OCI-LY1 (cell line): ENCODE measurements around the gene AKAP11.

Experiments
- H2AFZ ChIP-seq: fragments of 200-600 bp; sonication (generic), shearing (Covaris generic); 2 replicates; pipeline ENCODE4 v1.6.0; 2014; ENCODE audit warnings: antibody characterized with exemption, mild to moderate bottlenecking, low read length
- H3F3A ChIP-seq: fragments of 200-600 bp; sonication (generic), shearing (Covaris generic); 2 replicates; pipeline ENCODE4 v1.6.0; 2014; ENCODE audit warnings: mild to moderate bottlenecking, antibody characterized with exemption, low read length, moderate library complexity; ENCODE audit not compliant: insufficient read depth
- H3K27ac ChIP-seq: fragments of 200-600 bp; sonication (generic); 2 replicates; pipeline ENCODE4 v1.5.1; 2014; ENCODE audit warnings: low read length, mixed run types, mild to moderate bottlenecking, low read depth; ENCODE audit not compliant: poor library complexity, severe bottlenecking
- H3K27me3 ChIP-seq: fragments of 200-600 bp; sonication (generic); 2 replicates; pipeline ENCODE4 v1.6.0; 2014; ENCODE audit warnings: antibody characterized with exemption, mild to moderate bottlenecking, low read length, moderate library complexity; ENCODE audit not compliant: insufficient read depth
- H3K36me3 ChIP-seq: fragments of 200-600 bp; sonication (generic); 2 replicates; pipeline ENCODE4 v1.6.1; 2014; ENCODE audit warnings: mild to moderate bottlenecking, antibody characterized with exemption, low read length, moderate library complexity, mixed read lengths; ENCODE audit not compliant: insufficient read depth
- H3K4me1 ChIP-seq: fragments of 200-600 bp; sonication (generic); 2 replicates; pipeline ENCODE4 v1.5.1; 2014; ENCODE audit warnings: mild to moderate bottlenecking, low read length, moderate library complexity; ENCODE audit not compliant: insufficient read depth, severe bottlenecking
- H3K4me2 ChIP-seq: fragments of 200-600 bp; sonication (generic), shearing (Covaris generic); 2 replicates; pipeline ENCODE4 v1.6.1; 2014; ENCODE audit warnings: low read length
- H3K4me3 ChIP-seq: fragments of 200-600 bp; sonication (generic); 2 replicates; pipeline ENCODE4 v1.5.1; 2014; ENCODE audit warnings: low read length, low read depth, mild to moderate bottlenecking, mixed read lengths; ENCODE audit not compliant: poor library complexity, severe bottlenecking
- H3K79me2 ChIP-seq: fragments of 200-600 bp; shearing (Covaris generic); 2 replicates; pipeline ENCODE4 v1.6.1; 2016; ENCODE audit warnings: mixed run types, low read length, mixed read lengths; ENCODE audit not compliant: insufficient read depth
- H3K9ac ChIP-seq: fragments of 200-600 bp; sonication (generic), shearing (Covaris generic); 2 replicates; pipeline ENCODE4 v1.6.1; 2014; ENCODE audit warnings: mild to moderate bottlenecking, low read length, mixed read lengths
- H3K9me2 ChIP-seq: fragments of 200-600 bp; sonication (generic), shearing (Covaris generic); 2 replicates; pipeline ENCODE4 v1.6.1; 2014; ENCODE audit warnings: low read depth, mild to moderate bottlenecking, low read length, mixed read lengths
- H3K9me3 ChIP-seq: fragments of 200-600 bp; shearing (Covaris generic); 2 replicates; pipeline ENCODE4 v1.6.1; 2014; ENCODE audit warnings: low read length, mixed read lengths
- H4K20me1 ChIP-seq: fragments of 200-600 bp; sonication (generic), shearing (Covaris generic); 2 replicates; pipeline ENCODE4 v1.6.0; 2016; ENCODE audit warnings: mild to moderate bottlenecking, low read length; ENCODE audit not compliant: insufficient read depth
- EZH2 ChIP-seq: fragments of 200-600 bp; sonication (generic), shearing (Covaris generic); IDR thresholded peaks from 2 replicates; pipeline ENCODE4 v1.8.0; 2017; ENCODE audit warnings: borderline replicate concordance, mixed run types, mild to moderate bottlenecking, antibody characterized with exemption, low read length, moderate library complexity, mixed read lengths
- TF ChIP-seq, protein P1 (sequence below): fragments of 200-600 bp; sonication (generic), shearing (Covaris generic); IDR thresholded peaks from 2 replicates; pipeline ENCODE4 v1.5.1; 2017; ENCODE audit warnings: mild to moderate bottlenecking, antibody characterized with exemption, low read length, moderate library complexity, mixed read lengths

The AKAP11 gene

DNA sequence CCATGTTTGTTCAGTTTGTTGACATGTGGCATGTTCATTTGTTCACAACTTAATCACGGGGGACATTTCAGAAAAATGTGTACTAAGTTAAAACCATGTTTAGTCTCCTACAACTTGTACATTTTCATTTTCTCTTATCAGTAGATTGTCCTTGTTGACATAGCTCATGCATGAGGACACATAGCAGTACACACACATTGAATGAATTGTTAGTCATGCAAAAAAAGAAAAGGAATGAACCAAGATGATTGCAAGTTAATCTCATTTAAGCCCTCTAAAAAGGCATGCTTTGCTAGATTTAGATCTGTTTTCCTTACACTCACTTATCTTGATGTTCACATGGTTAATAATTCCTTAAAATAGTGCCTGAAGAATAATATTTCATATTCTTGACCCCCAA lies 38.2 kb upstream of the AKAP11 start:
- no peak overlapping the region for H3K27ac ChIP-seq
- H3F3A ChIP-seq: no peaks in the 10 kb centered on the region
- TF ChIP-seq, protein P1, sequence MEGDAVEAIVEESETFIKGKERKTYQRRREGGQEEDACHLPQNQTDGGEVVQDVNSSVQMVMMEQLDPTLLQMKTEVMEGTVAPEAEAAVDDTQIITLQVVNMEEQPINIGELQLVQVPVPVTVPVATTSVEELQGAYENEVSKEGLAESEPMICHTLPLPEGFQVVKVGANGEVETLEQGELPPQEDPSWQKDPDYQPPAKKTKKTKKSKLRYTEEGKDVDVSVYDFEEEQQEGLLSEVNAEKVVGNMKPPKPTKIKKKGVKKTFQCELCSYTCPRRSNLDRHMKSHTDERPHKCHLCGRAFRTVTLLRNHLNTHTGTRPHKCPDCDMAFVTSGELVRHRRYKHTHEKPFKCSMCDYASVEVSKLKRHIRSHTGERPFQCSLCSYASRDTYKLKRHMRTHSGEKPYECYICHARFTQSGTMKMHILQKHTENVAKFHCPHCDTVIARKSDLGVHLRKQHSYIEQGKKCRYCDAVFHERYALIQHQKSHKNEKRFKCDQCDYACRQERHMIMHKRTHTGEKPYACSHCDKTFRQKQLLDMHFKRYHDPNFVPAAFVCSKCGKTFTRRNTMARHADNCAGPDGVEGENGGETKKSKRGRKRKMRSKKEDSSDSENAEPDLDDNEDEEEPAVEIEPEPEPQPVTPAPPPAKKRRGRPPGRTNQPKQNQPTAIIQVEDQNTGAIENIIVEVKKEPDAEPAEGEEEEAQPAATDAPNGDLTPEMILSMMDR: no peak
- no peak for TF ChIP-seq EZH2
- no peak overlapping the region for H3K9ac ChIP-seq
- no peak overlapping the region for H3K4me2 ChIP-seq
- no peaks in the 10 kb centered on the region for H4K20me1 ChIP-seq
- no peaks in the 10 kb centered on the region for H3K9me2 ChIP-seq
- no peaks in the 10 kb centered on the region for H3K27me3 ChIP-seq
- H3K9me3 ChIP-seq: no peaks in the 10 kb centered on the region
- no peaks in the 10 kb centered on the region for H3K36me3 ChIP-seq
- H3K4me1 ChIP-seq: no peaks in the 10 kb centered on the region
- H2AFZ ChIP-seq: no peak overlapping the region
- no peaks in the 10 kb centered on the region for H3K79me2 ChIP-seq
- no peak overlapping the region for H3K4me3 ChIP-seq

DNA sequence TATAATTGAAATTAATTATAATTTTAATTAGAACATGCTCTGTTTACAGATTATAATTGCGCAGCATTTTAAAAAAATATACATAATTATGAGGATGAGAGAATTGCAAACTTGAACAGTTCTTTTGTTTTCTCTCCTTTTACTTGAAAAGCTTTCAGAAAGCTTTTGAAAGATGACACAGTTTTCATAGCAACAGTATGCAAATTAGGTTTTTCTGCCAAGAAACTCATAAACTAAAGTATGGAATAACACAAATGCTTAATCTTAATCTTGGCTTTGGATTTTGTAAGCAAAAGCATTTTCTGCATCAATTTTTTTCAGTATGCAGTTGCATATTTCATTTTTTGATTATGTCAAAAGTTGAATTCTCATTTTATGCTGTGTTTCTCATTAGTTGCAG lies 32.8 kb upstream of the AKAP11 start:
- H3F3A ChIP-seq: no peaks in the 10 kb centered on the region
- H3K9me3 ChIP-seq: no peaks in the 10 kb centered on the region
- H3K4me2 ChIP-seq: no peak overlapping the region
- no peak for TF ChIP-seq EZH2
- TF ChIP-seq, protein P1: no peak
- no peak overlapping the region for H2AFZ ChIP-seq
- no peaks in the 10 kb centered on the region for H3K27me3 ChIP-seq
- no peaks in the 10 kb centered on the region for H3K36me3 ChIP-seq
- H3K4me3 ChIP-seq: no peak overlapping the region
- H4K20me1 ChIP-seq: no peaks in the 10 kb centered on the region
- H3K79me2 ChIP-seq: no peaks in the 10 kb centered on the region
- H3K27ac ChIP-seq: no peak overlapping the region
- no peaks in the 10 kb centered on the region for H3K9me2 ChIP-seq
- H3K9ac ChIP-seq: no peak overlapping the region
- H3K4me1 ChIP-seq: no peaks in the 10 kb centered on the region

DNA sequence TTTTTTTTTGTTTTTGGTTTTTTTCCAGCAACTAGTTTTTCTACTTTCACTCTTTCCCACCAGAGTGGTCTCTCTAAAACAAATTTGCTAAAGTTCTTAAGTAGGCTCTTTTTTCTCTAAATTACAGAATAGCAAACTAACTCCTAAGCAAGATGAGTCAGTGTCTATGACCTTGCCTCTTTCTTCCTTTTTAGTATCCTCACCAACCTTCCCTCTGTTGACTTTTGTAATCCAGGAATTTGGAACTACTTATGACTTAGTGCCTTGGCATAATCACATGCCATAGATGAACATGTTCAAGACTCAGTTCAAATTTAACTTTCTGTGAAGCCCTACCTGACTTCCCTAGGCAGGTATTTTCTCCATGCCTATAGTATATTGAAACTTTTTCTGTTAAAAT lies 32.3 kb upstream of the AKAP11 start:
- no peaks in the 10 kb centered on the region for H3K79me2 ChIP-seq
- no peaks in the 10 kb centered on the region for H3F3A ChIP-seq
- H3K4me2 ChIP-seq: no peak overlapping the region

More for the DNA sequence above, 32.3 kb upstream of the AKAP11 start:
- no peaks in the 10 kb centered on the region for H3K9me3 ChIP-seq
- H3K27me3 ChIP-seq: no peaks in the 10 kb centered on the region
- TF ChIP-seq EZH2: no peak
- TF ChIP-seq, protein P1: no peak
- no peaks in the 10 kb centered on the region for H3K9me2 ChIP-seq
- H3K36me3 ChIP-seq: no peaks in the 10 kb centered on the region
- no peaks in the 10 kb centered on the region for H3K4me1 ChIP-seq
- H3K9ac ChIP-seq: no peak overlapping the region
- H3K27ac ChIP-seq: no peak overlapping the region
- no peak overlapping the region for H3K4me3 ChIP-seq
- no peak overlapping the region for H2AFZ ChIP-seq
- no peaks in the 10 kb centered on the region for H4K20me1 ChIP-seq
